Right lobe of liver (tissue), 6 donors: Measurements from ENCODE around the gene CFAP46. TPM values are rescaled to one million over a fixed set of nuclear protein-coding genes. Genes with fewer than 3 reads are reported as not detected.
A peak's percentile ranks its signal among the peaks of the same experiment; 100 is the strongest.
"Not testable (repeated sequence)": the region's sequence is repeated elsewhere in the genome, so short reads cannot be mapped to it uniquely, and the experiment has no call there.

ENCODE experiments used
- ATAC-seq, 4 donors: fragments of 200-7000 bp; cut with Tn5 transposase; one replicate each; pipeline ENCODE4 v1.9.1; 2020; ENCODE audit warnings: mild to moderate bottlenecking in 4 of 4, moderate library complexity in 4 of 4
- DNase-seq, 3 donors: peaks; one replicate each; pipeline ENCODE4 v3.0.0-alpha.2; 2020
- H3K27ac ChIP-seq, 3 donors: fragments of 200-600 bp; one replicate each; pipeline ENCODE4 v1.8.0; 2022
- H3K27me3 ChIP-seq, 2 donors: fragments of 200-600 bp; one replicate each; pipeline ENCODE4 v1.8.0; 2022
- H3K36me3 ChIP-seq, 4 donors: fragments of 200-600 bp; sonication (generic) in 1 of 4; one replicate each; pipeline versions ENCODE4 v1.5.1 to v1.8.0; 2017 to 2022; ENCODE audit warnings: control low read depth in 1 of 4
- H3K4me1 ChIP-seq, 4 donors: fragments of 200-600 bp; sonication (generic) in 1 of 4; one replicate each; pipeline versions ENCODE4 v1.5.1 to v1.8.0; 2017 to 2022; ENCODE audit warnings: control low read depth in 1 of 4
- H3K4me3 ChIP-seq, 3 donors: fragments of 200-600 bp; one replicate each; pipeline ENCODE4 v1.8.0; 2022
- H3K9me3 ChIP-seq, 4 donors: fragments of 200-600 bp; sonication (generic) in 1 of 4; one replicate each; pipeline versions ENCODE4 v1.5.1 to v1.8.0; 2017 to 2022; ENCODE audit warnings: control low read depth in 1 of 4
- POLR2A ChIP-seq: fragments of 450-650 bp; IDR thresholded peaks from one replicate; pipeline ENCODE4 v1.6.1; 2017; ENCODE audit warnings: antibody characterized with exemption, mild to moderate bottlenecking
- WGBS: methylation state at CpG from one replicate; pipeline ENCODE4 v1.1.6; 2018; ENCODE audit warnings: low coverage, low lambda C conversion rate; ENCODE audit not compliant: insufficient coverage; ENCODE audit errors: missing lambda C conversion rate; 5-methylcytosine and 5-hydroxymethylcytosine counted together
- intact Hi-C, 2 donors: fragments of 100-400 bp; cut with DNase I; formaldehyde crosslinking; loops; one replicate each; pipeline versions ENCODE4 v1.11.2 to v1.14.1; 2022
- total RNA-seq, 6 experiments: library from RNA; depleted of rRNA in 2 of 6; stranded (reverse); fragments of >200 nt in 2 of 6; fragmentation: NEBNext Ultra II Directional in 3 of 6; extraction: Animal tissue kit (Norgen Biotek cat#: 25700) in 3 of 6; gene quantifications; one replicate each; pipeline versions ENCODE4 v1.1.0 to v1.2.4, GENCODE V29; 2016 to 2023
- TF ChIP-seq, protein P1 (sequence below), 4 donors: fragments of 200-600 bp in 3 of 4; fragments of 450-650 bp in 1 of 4; IDR thresholded peaks; one replicate each; pipeline versions ENCODE4 v1.5.1 to v1.8.0; 2016 to 2022; ENCODE audit warnings: antibody characterized with exemption in 4 of 4, mild to moderate bottlenecking in 2 of 4
- donor health status: DM: no; HTN: yes; CAD: no.
- donor health status: DM: no; HTN: no; CAD: no.
- donor health status: DM: no; HTN: no; CAD: no.
- donor health status: DM: no; HTN: yes; CAD: no.
- donor health status: DM: no; HTN: yes; CAD: no.

CFAP46 gene
- total RNA-seq, 6 experiments from 2014 or later: 0.16 to 0.67 (median 0.32) TPM

DNA sequence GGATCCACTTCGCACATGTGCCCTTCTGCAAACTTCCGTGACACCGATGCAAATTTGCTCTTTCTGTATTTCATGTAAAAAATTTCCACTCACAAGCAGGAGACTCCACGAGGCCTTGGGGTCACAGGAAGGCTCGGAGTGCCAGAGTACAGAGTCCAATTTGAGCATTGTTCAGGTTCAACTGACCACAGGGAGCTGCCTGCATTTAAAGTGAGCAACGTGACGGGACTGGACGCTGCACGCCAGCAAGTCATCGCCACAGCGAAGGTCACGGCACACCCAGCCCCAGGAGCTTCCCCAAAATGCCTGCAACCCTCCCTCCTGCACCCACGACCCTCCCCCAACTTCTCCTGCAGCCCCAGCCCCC lies 115.0 kb downstream of the CFAP46 start:
- ATAC-seq (no peak), DNase-seq (no peak)
- Histone ChIP-seq H3K27me3 (no peaks in the 10 kb centered on the region), H3K4me1 (no peaks in the 10 kb centered on the region), H3K4me3 (no peak overlapping the region), H3K36me3 (no peaks in the 10 kb centered on the region), H3K9me3 (no peaks in the 10 kb centered on the region), H3K27ac (no peak overlapping the region)
- WGBS: 46% methylated on average over 6 of the region's 13 CpGs
- intact Hi-C loops: no loop called here
- TF ChIP-seq, protein P1, sequence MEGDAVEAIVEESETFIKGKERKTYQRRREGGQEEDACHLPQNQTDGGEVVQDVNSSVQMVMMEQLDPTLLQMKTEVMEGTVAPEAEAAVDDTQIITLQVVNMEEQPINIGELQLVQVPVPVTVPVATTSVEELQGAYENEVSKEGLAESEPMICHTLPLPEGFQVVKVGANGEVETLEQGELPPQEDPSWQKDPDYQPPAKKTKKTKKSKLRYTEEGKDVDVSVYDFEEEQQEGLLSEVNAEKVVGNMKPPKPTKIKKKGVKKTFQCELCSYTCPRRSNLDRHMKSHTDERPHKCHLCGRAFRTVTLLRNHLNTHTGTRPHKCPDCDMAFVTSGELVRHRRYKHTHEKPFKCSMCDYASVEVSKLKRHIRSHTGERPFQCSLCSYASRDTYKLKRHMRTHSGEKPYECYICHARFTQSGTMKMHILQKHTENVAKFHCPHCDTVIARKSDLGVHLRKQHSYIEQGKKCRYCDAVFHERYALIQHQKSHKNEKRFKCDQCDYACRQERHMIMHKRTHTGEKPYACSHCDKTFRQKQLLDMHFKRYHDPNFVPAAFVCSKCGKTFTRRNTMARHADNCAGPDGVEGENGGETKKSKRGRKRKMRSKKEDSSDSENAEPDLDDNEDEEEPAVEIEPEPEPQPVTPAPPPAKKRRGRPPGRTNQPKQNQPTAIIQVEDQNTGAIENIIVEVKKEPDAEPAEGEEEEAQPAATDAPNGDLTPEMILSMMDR (IDR thresholded peaks at IDR 0.05): no peak
- TF ChIP-seq POLR2A: no peak

DNA sequence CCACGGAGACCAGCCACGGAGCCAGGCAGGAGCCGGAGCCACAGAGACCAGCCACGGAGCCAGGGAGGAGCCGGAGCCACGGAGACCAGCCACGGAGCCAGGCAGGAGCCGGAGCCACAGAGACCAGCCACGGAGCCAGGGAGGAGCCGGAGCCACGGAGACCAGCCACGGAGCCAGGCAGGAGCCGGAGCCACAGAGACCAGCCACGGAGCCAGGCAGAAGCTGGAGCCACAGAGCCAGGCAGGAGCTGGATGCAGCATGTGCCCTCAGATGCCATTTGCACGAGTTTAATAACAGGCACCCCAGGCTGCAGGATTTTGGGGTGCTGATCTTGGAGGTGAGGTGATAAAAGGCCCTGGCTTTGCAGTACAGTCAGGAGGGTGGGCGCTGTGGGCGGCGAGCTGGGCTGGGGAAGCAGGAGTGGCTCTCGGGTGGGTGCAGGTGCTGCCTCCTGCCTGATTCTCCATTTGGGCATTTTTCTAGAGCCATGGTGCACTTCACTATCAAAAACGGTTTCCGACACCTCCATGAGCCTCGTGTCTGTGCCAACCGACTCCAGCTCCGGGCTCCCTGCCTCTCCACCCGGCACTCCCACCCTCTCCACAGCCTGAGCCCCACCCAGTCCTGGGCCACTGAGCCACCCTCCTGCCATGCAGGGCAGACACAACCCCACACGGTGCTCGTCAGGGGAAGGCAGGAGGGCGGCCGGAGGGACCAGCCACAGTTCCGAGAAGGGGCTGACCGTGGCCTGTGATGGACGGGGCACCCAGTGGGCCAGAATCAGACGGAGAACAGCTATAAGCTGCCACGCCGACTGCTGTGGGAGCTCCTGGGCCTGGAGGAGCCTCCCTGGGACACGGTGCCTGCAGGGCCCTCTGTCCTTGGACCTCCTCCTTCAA lies 115.6 kb downstream of the CFAP46 start:
- WGBS: 88% methylated on average over 11 of the region's 36 CpGs
- Histone ChIP-seq H3K9me3 (no peaks in the 10 kb centered on the region), H3K36me3 (no peaks in the 10 kb centered on the region), H3K4me3 (no peak overlapping the region), H3K27me3 (no peaks in the 10 kb centered on the region), H3K4me1 (no peaks in the 10 kb centered on the region), H3K27ac (no peak overlapping the region)
- TF ChIP-seq, protein P1 (IDR thresholded peaks at IDR 0.05): no peak
- no peak for TF ChIP-seq POLR2A
- ATAC-seq (peak in 1 of 4 donors; percentile 31), DNase-seq (no peak)
- intact Hi-C loops: no loop called here

DNA sequence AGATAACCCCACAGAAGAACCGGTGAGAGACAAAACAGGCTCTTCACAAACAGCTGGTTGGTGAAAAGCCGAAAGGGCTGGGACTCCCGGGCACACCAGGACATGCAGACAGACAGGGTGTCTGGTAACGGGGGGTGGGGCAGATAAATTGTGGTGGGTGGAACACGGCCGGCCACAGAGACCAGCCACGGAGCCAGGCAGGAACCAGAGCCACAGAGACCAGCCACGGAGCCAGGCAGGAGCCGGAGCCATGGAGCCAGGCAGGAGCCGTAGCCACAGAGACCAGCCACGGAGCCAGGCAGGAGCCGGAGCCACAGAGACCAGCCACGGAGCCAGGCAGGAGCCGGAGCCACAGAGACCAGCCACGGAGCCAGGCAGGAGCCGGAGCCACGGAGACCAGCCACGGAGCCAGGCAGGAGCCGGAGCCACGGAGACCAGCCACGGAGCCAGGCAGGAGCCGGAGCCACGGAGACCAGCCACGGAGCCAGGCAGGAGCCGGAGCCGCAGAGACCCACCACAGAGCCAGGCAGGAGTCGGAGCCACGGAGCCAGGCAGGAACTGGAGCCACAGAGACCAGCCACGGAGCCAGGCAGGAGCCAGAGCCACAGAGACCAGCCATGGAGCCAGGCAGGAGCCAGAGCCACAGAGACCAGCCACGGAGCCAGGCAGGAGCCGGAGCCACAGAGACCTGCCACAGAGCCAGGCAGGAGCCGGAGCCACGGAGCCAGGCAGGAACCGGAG lies 116.4 kb downstream of the CFAP46 start:
- H3K27me3 ChIP-seq, H3K4me1 ChIP-seq, H3K9me3 ChIP-seq, ATAC-seq, H3K27ac ChIP-seq, H3K4me3 ChIP-seq, DNase-seq, H3K36me3 ChIP-seq, intact Hi-C loops: not testable (repeated sequence)
- 97% methylated on average over 6 of the region's 34 CpGs for WGBS

DNA sequence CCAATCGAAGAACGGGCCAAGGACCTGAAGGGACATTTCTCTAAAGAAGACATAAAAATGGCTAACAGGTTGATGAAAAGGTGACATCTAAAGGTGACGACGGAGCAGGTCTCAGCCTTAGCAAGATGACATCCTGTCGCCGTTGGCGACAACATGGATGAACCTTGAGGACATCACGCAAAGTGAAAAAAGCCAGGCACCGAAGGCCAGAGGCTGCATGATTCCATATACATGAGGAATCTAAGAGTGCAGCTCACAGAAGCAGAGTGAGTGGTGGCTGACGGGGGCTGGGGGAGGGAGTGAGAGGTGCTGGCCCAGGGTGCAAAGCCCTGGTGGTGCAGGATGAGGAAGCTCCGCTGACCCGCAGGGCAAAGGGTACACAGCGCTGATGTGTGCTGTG lies 122.3 kb downstream of the CFAP46 start:
- TF ChIP-seq POLR2A: no peak
- TF ChIP-seq, protein P1 (IDR thresholded peaks at IDR 0.05): no peak
- no peak overlapping the region for H3K27ac ChIP-seq
- H3K27me3 ChIP-seq: no peaks in the 10 kb centered on the region
- DNase-seq (no peak), ATAC-seq (no peak)
- WGBS: 77% methylated on average over 13 of the region's 13 CpGs
- intact Hi-C loops: no loop called here
- no peaks in the 10 kb centered on the region for H3K9me3 ChIP-seq
- no peak overlapping the region for H3K4me3 ChIP-seq
- no peaks in the 10 kb centered on the region for H3K36me3 ChIP-seq
- no peaks in the 10 kb centered on the region for H3K4me1 ChIP-seq

DNA sequence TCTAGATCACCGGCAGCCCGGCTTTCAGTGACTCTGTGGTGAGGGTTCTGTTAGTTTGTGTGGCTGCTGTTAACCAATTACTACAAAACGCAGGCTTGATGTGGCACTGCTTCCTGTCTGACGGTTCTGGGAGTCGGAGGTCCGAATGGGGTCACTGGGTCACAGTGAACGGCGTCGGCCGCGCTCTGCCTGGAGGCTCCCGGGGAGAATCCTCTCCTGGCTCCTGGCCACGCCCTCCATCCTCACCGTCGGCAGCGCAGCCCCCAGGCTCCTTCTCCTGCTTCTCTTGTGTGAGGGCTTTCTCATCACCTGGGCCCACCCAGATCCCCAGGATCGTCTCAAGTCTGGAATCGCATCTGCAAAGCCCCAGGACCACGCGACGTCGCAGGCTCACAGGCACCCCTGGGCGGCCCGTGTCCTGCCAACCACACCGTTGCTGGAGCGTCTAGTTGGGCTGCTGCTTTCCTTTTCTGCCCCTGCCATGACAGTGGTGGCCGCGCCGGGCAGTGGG lies 124.6 kb downstream of the CFAP46 start:
- ATAC-seq (no peak), DNase-seq (no peak)
- Histone ChIP-seq H3K27ac (no peak overlapping the region), H3K4me1 (no peaks in the 10 kb centered on the region), H3K36me3 (no peaks in the 10 kb centered on the region), H3K4me3 (no peak overlapping the region), H3K9me3 (no peaks in the 10 kb centered on the region), H3K27me3 (no peaks in the 10 kb centered on the region)
- TF ChIP-seq, protein P1 (IDR thresholded peaks at IDR 0.05): no peak
- no peak for TF ChIP-seq POLR2A
- WGBS: 70% methylated on average over 16 of the region's 29 CpGs
- intact Hi-C loops: no loop called here
